ENCODE measurements around the gene TNF.
A peak's percentile ranks its signal among the peaks of the same experiment; 100 is the strongest.

Gene TNF

DNA sequence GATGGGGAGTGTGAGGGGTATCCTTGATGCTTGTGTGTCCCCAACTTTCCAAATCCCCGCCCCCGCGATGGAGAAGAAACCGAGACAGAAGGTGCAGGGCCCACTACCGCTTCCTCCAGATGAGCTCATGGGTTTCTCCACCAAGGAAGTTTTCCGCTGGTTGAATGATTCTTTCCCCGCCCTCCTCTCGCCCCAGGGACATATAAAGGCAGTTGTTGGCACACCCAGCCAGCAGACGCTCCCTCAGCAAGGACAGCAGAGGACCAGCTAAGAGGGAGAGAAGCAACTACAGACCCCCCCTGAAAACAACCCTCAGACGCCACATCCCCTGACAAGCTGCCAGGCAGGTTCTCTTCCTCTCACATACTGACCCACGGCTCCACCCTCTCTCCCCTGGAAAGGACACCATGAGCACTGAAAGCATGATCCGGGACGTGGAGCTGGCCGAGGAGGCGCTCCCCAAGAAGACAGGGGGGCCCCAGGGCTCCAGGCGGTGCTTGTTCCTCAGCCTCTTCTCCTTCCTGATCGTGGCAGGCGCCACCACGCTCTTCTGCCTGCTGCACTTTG, at the start of gene TNF:
Gene TNF, plus strand, starts transcription at position 231 of the 567 bp plus-strand sequence. Its CDS starts 177 bp downstream, at position 408.
- DNase-seq: no peak

DNA sequence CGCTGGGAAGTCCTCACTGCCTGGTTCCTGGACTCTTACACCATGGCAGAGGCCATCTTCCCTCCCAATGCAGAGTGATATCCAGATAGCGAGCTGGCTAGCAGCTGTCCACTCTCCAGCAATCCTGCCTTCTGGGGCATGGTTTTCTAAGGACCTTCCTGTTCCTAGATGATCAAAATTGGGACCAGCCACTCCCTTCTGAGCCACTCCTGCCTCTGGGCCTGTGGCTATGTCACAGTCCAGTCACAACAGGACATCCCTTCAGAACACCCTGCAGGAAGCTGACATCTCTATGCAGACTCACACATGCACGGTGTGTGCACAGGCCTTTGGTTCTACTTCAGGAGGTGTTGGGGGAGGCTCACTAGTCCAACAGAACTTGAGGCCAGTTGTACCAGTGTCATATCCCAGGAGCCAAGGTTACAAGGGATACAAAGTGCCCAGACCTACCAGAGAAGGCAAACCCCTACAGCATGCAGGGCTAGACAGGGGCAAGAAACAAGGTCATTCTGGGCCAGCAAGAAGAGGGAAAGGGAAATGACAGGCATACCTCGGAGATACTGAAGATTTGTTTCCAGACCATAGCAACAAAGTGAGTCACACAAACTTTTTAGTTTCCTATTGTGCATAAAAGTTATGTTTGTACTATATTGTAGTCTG, 49.3 kb upstream of the TNF start:
- DNase-seq: no peak

DNA sequence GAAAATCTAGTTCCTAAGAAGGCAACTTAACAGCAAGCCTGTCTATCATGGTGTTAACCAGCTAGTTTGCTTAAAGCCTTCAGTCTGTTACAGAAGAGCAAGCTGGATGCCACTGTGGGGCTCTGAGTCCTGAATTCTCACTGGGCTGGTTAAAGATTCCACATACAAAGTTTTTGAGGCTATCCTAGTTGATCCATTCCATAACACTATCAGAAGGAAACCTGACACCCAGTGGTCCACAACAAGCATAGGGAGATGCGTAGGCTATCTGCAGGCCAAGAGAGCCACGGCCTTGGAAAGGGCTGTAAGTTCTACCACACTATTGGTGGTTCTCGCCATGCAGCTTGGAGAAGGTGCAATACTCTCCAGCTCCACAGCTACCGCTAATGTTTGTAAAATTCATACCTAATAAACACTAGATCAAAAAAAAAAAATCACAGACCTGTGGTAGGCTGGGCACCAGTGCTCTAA, 47.0 kb upstream of the TNF start:
- DNase-seq: no peak

DNA sequence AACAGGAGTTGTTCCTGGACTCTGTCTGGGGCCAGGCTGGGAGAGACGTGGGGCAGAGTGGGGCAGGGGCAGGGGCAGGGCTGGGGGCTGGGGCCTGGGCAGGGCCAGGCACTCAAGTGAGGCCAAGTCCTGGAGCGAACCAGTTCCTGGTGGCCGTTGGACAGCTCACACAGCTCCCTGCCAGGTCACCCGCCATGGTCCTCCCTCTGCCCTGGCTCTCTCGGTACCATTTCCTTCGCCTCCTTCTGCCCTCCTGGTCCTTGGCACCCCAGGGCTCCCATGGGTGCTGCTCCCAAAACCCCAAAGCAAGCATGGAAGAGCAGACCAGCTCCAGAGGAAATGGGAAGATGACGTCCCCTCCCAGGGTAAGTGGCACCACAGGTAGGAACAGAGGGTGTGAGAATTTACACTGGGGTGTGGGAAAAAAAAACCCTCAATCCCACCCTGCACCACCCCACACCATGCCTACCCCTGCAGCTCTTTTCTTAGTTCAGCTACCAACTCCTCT, 46.5 kb upstream of the TNF start, which contains the start of gene MCCD1:
Gene MCCD1, plus strand, starts transcription at position 142 of the 508 bp plus-strand sequence. Its CDS starts 53 bp downstream, at position 195.
- no peak for DNase-seq

DNA sequence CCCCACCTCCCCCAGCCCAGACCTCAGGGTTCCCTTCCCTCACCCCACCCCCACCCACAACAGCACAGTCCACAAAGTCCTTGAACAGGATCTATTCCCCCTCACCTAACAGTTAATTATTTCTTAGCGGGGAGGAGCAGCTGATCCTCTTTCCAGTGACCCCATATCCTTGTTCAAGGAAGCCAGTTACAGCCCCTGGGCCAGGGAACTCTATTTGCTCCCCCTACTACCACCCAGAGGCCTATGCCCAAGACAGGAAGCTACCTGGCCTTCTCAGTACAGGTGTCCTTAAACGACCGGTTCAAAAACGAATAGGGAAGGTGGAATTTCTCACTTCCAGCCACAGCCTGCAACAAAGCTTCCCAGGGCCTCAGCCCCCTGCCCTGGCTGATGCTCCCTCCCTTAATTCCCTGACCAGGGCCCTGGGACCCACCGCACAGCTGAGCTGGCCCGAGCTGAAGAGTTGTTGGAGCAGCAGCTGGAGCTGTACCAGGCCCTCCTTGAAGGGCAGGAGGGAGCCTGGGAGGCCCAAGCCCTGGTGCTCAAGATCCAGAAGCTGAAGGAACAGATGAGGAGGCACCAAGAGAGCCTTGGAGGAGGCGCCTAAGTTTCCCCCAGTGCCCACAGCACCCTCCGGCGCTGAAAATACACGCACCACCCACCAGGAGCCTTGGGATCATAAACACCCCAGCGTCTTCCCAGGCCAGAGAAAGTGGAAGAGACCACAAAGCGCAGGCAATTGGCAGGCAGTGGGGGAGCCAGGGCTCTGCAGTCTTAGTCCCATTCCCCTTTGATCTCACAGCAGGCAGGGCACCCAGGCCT, 45.8 kb upstream of the TNF start:
- no peak for DNase-seq

DNA sequence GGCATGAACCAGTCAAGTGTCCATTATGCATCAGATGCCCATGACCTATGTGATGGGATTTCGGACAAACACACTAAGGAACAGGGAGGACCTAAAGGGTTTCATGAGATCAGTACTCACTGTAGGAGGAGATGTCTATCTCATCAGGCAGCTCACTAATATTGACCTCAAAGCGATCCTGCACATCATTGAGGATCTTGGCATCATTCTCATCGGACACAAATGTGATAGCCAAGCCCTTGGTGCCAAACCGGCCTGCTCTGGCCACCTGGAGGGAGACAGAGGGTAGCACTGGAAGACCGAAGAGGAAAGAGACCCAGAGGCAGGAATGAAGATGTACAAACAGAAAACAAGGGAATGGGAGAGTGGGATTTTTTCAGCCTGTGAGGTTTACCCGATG, 44.7 kb upstream of the TNF start:
- no peak for DNase-seq

DNA sequence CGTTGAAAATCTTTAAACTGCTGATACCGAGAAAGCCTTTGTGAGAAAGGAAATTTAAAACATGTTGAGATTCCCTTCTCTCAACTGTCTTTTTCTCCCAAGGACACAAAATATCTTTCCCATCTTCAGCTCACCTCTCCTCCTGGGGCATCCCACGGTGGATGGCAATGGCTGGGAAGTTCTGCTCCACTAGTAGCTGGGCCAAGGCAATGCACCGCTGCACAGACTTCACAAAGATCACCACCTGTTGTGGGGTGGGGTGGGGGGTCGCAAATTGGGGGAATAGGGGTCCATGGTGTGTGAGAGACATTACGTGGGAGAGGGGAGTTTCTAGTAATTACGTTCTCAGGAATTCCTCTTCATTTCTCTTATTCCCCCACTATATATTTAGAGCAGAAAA, 44.2 kb upstream of the TNF start:
- DNase-seq: no peak

DNA sequence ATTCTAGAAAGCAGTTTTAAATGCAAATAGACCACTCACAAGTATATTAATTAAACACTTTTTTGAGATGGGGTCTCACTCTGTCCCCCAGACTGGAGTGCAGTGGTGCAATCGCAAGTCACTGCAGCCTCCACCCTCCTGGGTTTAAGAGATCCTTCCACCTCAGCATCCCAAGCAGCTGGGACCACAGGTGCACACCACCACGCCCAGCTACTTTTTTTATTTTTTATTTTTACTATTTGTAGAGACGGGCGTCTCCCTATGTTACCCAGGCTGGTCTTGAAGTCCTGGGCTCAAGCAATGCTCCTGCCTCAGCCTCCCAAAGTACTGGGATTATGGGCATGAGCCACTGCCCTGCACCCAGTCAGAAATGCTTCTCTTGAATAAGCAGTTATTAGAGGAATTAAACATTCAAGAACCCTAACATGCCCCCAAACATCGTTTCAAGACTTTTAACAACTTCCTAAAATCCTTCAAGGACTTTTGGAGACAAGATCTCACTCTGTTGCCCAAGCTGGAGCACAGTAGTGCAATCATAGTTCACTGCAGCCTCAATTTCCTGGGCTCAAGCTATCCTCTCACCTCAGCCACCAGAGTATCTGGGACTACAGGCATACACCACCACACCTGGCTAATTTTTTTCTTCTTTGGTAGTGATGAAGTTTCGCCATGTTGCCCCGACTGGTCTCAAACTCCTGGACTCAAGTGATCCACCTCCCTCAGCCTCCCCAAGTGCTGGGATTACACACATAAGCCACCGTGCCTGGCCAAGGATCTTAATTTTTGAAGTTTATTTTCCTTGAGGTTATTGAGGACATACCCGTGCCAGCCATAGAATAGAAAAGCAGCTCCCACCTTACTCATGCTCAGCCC, 43.4 kb upstream of the TNF start:
- DNase-seq: no peak

DNA sequence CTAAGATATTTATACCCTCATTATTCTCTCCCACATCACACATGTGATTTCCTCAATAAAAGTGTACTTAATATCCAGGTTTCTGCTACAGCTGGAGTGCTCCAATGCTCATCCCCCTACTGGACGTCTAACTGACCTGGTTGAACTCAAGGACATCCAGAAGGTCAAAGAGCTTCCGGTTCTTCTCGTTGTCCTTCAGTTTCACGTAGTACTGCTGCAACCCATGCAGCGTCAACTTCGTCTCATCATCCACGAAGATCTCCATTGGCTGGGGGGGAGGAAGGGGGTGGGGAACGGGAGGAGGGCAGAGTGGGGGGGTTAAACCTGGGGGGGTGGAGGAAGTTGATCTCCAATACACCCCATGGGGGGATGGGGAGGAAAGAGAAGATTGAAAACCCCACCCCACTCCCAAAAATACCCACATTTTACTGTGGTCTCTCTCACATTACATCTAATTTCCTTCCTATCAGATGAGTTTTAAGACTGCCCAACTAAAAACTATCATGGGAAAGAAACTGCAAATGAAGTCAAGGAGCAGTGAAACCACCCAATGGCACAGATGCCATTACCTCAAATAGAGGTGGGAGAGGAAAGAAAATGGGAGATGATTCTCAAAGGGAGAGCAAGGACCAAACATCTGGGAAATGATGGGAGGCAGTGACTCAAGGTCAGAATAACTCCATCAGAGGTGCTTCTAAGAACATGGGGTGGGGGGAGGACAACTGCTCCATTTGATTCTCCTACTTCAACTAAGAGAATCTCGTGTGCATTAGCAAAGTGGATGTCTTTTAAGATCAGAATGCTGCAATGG, 42.5 kb upstream of the TNF start:
- DNase-seq: no peak

DNA sequence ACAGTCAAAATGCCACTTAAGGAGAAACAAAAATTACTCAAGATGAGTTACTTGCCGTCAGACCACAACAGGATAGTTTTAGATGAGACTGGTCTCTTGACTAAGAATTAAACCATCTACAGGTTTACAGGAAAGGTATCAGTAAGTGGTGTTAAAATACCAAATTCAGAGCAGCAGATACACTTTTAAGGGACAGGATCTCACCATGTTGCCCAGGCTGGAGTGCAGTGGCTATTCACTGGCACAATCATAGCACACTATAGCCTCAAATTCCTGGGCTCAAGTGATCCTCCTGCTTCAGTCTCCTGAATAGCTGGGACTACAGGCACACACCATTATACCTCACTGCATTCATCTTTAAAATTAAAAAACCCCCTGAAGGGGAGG, 41.9 kb upstream of the TNF start:
- no peak for DNase-seq

DNA sequence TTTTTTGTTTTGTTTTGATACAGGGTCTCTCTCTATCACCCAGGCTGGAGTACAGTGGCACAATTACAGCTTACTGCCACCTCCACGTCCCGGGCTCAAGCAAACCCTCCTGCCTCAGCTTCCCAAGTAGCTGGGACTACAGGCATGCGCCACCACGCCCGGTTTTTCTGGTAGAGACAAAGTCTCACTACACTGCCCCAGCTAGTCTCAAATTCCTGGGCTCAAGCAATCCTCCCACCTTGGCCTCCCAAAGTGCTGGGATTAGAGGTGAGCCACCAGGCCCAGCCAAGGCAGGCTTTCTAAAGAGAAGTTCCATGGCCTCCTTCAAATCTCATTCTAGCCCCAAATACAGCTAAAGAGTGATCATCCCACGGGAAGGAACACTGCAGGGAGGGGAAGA, 41.4 kb upstream of the TNF start:
- DNase-seq: no peak

DNA sequence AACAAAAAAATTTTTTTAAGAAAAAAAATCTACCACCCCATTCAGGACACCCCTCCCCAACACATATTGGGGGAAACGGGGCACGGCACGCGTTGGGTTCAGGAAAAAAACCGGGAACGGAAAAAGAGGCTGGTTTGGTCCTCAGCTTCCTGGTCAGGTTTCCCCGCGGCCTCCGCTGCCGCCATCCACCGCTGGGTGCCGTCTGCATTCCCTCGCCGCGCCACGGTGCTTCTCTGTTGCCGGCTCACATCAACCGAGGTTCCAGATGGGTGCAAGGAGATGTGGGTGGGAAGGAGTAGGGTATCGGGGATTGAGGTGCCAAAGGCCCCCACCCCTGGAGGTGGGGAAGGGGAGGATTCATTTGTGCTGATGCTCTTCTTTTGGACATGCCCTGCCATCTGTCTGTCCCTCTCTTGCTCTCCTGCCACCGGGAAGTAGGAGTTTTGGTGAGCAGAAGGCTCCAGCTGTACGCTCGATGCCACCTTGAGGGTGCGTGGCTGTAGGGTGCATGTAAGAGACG, 40.8 kb upstream of the TNF start:
- no peak for DNase-seq

DNA sequence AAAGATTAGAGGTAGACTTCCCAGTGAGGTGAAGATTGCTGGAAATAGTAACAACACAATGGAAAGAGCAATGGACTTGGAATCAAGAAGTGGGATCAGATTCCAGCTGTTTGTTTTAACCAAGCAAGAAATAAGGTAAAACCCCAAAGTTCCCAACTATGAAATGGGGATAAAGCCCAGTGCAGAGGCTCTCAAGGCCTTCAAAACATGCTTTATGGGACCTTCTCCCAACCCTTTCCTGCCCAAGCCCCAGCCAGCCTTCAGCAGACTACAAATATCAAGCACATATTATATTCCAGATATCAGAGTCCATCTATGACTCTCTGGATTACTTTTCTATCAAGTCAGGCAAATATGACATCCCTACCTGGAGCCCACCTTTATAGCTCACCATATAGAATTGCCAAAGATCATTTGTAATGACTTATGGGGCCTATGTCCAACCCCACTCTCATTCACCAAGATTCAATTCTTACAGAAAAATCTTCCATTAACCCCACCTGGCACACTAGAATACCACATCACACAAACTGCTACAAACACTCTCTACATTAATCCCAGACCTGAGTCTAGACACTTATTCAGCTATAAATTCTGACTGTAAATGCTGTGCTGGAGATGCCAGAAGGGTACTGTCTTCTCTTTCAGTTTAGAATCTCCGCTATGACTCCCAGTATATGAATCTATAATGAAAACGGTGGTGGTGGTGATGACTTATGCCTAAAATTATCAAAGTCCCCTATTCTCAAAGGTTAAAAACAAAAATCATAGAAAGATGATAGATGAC, 39.6 kb upstream of the TNF start:
- no peak for DNase-seq

DNA sequence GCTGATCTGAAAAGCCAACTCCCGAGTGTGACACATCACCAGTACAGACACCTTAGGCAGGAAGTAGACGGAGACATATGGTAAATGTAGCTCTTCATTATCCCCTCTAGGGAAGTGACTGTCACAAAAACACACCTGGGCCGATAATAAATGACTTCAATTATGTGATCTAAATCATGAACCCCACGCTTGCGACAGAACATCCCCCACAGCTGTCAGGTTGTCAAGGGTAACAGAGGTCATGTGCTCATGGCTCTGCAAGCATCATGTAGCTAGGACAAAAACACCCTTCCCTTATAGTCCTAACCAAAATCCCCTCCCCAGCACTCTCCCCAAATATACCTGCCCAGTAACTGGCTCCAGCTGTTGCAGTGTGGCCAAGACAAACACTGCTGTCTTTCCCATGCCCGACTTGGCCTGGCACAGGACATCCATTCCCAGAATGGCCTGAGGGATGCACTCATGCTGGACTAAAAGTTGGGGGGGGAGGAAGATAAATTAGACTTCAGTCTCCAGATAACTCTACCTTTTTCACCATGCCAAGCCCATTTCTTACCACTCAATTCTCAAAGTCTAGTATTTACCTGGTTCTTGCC, 36.5 kb upstream of the TNF start:
- no peak for DNase-seq

DNA sequence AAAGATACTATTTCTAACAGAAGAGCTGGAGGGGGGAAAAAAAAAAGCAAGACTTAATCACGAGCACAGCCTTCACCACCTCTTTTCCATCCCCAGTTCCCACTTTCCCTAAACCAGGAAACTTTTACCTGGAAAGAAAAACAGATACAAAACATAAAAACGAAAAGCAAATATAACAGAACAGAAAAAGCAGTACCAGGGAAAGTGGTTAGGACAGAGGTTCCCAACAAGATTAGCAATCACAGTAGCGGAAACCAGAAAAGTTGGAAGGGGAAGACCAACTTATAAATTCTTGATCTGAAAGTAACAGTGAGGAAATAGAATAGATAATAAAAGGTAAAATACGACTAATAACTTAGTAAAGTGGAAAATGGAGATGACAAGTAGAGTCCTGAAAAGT, 34.7 kb upstream of the TNF start:
- DNase-seq: no peak

DNA sequence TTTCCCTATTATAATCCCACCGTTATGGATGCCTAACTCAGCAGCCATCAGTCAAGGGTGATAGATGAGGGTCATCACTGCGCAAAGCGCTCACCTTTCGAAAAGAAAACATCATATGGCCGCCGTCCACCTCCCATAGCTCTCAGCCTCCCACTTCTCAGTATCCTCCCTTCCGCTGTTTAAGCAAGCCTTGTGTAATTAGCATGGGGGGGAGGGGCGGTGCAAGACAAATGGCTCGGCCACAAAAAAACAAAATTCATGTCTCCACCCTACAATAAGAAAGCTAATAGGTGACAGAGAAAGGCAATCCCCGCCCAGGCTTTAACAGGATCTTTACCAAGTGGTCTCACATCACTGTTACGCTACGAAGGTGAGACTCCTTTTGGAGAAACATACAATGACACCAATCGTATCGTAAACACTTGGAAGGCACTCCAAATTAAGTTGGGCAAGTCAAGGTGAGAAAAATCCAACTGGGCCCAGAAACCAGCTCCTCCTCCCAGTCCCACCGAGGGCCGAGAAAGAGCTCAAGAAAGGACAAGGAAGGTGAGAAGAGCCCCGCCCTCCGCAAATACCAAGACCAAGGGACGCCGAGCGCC, 34.2 kb upstream of the TNF start:
- DNase-seq: peak; percentile 72

DNA sequence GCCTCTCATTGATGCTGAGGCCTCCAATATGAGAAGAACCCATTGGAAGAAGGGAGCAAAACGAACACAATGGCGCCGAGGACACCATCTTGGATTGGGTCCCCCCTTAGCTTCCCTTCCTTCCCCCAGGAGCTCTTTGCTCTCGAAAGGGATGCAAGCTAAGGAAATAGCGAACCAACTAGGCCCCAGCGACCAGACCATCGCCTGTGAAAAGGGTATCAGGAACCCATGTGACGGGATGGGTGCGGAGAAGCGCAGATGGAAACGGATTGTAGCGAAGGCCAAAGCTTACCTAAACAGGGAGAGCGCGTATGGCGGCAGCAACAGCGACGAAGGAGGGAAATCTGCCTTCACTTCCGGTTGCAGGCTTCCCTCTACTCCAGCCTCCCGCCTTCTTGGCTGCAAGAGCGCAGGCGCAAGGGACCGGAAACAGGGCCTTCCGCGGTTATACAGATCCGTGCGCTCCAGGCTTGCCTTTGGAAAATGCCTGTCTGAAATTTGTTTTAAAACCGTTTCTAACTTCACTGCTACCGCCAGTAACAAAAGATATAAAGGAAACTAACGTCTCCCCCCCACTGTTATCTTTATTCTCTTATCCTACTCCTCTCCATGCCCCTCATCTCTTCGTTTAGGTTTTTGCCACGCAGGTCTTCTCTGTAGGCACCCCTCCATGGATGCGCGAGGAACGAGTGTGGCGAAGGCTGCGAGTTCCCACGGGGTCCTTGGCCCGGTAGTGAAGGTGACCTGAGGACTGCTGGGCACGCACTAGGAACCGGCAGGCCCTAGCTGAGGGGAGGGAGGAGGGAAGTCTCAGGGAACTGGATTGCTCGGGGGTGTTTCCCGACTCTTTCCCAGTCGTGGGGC, 33.5 kb upstream of the TNF start, which contains the start of gene DDX39B:
Gene DDX39B, minus strand, starts transcription at position 346 of the 864 bp plus-strand sequence. CDS start 1,471 bp downstream, outside the sequence.
- peak; percentile 98 for DNase-seq

DNA sequence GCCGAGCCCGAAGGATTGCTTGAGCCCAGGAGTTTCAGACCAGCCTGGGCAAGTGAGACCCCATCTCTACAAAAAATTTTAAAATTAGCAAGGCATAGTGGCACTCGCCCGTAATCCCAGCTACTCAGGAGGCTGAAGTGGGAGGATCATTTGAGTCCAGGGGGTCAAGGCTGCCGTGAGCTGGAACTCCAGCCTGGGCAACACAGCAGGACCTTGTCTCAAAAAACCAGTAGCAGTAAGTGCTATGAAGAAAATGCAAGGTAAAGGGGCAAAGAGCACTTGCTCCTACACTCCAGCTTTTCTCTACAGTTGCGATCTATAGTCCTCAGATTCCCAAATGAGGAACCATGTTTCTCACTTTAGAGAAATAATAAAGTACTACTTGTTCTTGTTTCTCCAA, 31.7 kb upstream of the TNF start:
- no peak for DNase-seq

DNA sequence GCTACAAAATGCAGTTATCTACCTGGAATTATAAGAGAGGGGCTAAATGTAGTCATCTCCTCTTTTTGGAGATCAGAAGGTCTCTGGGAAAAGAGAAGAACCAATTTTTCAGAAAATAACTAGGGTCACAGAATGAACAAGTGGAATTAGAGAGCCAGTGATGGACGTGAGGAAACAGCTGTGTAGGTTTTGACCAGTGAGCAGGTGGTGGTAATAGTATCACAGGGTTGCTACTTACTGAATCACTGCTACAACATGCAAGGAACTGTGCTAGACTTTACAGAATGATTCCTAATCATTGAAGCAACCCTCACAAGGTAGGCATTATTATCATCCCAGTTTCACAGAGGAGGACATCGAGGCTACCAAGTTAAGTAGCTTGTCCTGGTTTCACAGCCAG, 30.7 kb upstream of the TNF start:
- DNase-seq: no peak
